NCI-H2227 (cell line): ENCODE results near the gene ZNF536.

ENCODE experiments used
- DNase-seq: peaks from one replicate; lab custom pipeline; 2025; ENCODE audit not compliant: unreplicated experiment; lab: John Stamatoyannopoulos, UW

ZNF536 gene

GRCh38 chr19:30519607-30520205 is 147.5 kb downstream of the ZNF536 start:
- no peak for DNase-seq

GRCh38 chr19:30520735-30521479 is 148.7 kb downstream of the ZNF536 start:
- no peak for DNase-seq

DNA sequence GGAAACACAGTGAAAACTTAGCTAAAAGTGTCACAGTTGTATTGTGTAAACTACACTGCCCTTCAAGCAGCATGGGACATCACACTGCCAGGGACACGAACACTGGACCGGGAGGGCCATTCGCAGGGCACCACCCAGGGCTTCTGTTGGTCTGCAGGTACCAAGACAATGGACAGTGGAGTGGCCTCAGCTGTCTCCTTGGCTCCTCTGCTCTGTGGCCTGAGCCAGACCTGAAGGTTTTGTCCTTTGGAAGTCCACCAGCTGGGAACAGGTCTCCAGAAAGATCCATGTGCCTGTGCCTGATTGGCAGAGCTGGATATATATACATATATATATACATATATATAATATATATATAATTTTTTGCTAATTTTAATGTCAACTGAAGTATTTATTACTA is 149.8 kb downstream of the ZNF536 start:
- DNase-seq = no peak

DNA sequence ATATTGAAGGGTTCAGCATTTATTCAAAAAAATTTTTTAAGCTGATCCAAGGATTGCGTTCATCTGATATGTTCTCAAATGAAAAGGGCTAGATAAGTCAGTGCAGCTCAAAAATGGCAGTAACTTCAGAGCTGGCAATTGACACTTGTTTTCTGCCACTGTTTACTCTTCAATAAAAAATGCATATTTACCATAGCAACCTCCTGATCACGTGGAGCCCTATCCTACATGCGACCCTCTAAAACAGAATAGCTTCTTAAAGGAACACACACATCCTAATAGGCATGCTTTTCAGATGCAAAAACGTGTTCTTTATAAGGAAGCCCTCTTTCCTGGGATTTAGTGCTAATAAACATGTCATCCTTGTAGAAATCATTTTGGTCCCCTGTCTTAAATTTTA is 150.2 kb downstream of the ZNF536 start:
- no peak for DNase-seq

DNA sequence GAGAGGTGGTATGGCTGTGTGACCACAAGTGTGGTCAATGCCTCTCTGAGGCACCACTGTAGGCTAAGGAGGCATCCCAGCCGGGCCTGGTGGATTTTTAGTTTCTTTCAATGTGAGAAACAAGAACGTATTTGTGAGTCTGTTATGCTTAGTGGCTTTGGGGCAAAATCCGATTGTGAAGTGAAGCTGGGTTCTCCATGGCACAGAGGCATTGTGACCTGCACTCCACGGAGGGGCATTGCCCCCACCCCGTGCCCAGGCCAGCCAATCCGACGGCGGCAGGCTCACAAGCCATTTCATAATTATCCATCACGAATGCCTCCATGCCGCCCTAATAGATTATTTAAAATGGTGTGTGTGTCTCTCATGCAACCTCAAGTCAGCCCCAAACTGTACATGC is 151.6 kb downstream of the ZNF536 start:
- no peak for DNase-seq

- no peak for DNase-seq
Measured at GRCh38 chr19:30525383-30525782, 153.2 kb downstream of the ZNF536 start.

- no peak for DNase-seq
Measured at GRCh38 chr19:30528919-30529318, 156.7 kb downstream of the ZNF536 start.

- DNase-seq = no peak
Measured at GRCh38 chr19:30529876-30530275, 157.7 kb downstream of the ZNF536 start.

GRCh38 chr19:30530751-30531150 is 158.6 kb downstream of the ZNF536 start:
- no peak for DNase-seq

- no peak for DNase-seq
Measured at GRCh38 chr19:30535011-30535410, 162.8 kb downstream of the ZNF536 start.

DNA sequence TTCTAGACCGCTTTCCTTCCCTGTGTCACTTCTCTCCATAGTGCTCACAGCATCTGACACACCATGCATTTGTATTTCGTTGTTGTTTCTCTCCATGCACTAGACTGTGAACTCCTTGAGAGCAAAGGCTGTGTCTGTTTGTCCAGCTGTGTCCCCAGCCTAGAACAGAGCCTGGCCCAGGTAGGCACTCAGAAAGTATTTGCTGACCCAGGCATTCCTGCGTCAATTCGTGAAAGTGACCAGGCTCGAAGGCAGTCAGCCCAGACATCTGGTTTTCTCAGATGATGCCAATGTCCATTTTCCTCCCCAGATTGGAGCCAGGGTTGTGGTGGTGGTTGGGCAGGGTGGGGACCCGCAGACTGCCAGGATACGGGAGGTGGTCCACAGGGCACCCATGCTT is 164.8 kb downstream of the ZNF536 start:
- DNase-seq = no peak

DNA sequence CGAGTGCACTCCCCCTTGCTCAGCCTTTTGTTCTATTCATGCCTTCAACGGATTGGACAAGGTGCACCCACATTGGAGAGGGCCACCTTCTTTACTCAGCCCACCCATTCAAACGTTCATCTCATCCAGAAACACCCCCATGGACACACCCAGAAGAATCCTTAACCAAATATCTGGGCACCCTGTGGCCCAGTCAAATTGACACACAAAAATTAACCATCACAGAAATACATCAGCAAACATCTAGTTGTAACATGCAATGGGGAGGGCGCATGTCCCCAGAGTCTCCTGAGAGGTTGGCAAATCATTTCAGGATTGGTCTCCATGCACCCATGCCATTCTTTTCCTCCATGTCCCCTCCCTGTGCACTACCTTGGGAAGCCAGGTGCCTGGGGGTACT is 167.1 kb downstream of the ZNF536 start:
- DNase-seq = no peak

DNA sequence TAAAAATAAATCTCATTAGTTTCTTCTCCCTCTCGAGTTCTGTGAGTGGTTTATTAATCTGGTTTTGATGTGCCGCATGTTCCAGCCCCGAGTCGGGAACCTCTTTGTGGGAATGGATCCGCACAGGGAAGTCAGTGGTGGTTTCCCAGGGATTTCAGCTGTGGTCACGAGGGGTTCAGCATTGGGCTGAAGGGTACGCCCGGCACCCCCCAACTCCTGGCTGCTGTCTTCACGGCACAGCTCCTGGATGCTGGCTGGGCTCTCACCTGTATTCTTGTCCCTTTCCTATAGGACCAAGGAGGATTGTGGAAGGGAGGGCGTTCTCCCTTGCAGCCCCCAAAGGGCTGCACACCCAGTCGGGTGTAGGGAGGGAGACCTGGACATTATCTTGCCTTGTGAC is 167.8 kb downstream of the ZNF536 start:
- no peak for DNase-seq

- DNase-seq = no peak
Measured at GRCh38 chr19:30540761-30541160, 168.6 kb downstream of the ZNF536 start.

GRCh38 chr19:30541575-30541974 is 169.4 kb downstream of the ZNF536 start:
- no peak for DNase-seq

- no peak for DNase-seq
Measured at GRCh38 chr19:30543243-30543945, 171.2 kb downstream of the ZNF536 start.

- no peak for DNase-seq
Measured at GRCh38 chr19:30545752-30546151, 173.6 kb downstream of the ZNF536 start.

- no peak for DNase-seq
Measured at GRCh38 chr19:30546332-30546731, 174.1 kb downstream of the ZNF536 start.

GRCh38 chr19:30547246-30547645 is 175.1 kb downstream of the ZNF536 start:
- no peak for DNase-seq

GRCh38 chr19:30549151-30549550 is 177.0 kb downstream of the ZNF536 start:
- no peak for DNase-seq

DNA sequence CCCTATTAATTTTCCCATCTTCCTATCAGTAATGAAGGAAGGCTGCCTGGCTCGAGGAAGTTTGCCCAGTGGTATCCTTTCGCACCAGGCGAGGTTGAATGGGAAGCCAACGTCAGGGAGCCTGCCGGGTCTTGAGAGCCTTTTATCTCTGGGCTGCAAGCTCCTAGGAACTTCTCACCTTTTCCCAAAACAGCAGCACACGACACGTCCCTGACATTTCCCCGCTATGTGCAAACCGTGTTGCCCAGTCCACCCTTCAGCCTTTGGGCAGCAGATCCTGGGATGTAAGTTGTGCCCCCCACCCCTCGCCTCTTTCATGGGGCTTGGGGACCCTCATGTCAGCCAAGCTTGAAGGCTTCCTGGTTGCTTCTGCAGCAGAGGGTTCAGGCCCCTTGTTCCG is 179.1 kb downstream of the ZNF536 start:
- no peak for DNase-seq

- no peak for DNase-seq
Measured at GRCh38 chr19:30552593-30552992, 180.4 kb downstream of the ZNF536 start.
